ELR (cell line): ENCODE measurements around the gene AK8.
A peak's percentile ranks its signal among the peaks of the same experiment; 100 is the strongest.

Experiments used
- DNase-seq: peaks from one replicate; pipeline ENCODE4 v3.0.0-alpha.2; 2015; ENCODE audit warnings: low read depth

Gene AK8

GRCh38 chr9:132887181-132888120 is 9.4 kb upstream of the AK8 start:
- no peak for DNase-seq

GRCh38 chr9:132886334-132886725 is 8.2 kb upstream of the AK8 start:
- no peak for DNase-seq

- DNase-seq = no peak
Measured at GRCh38 chr9:132885720-132886333, 7.7 kb upstream of the AK8 start.

- no peak for DNase-seq
Measured at GRCh38 chr9:132883349-132884294, 5.5 kb upstream of the AK8 start.

GRCh38 chr9:132882616-132883015 is 4.5 kb upstream of the AK8 start:
- DNase-seq = no peak

GRCh38 chr9:132881826-132882225 is 3.7 kb upstream of the AK8 start:
- peak; percentile 25 for DNase-seq

GRCh38 chr9:132880324-132880661 is 2.2 kb upstream of the AK8 start:
- peak; percentile 34 for DNase-seq

- peak; percentile 11 for DNase-seq
Measured at GRCh38 chr9:132879457-132880323, 1.6 kb upstream of the AK8 start.

GRCh38 chr9:132878695-132879456 is 792 bp upstream of the AK8 start, which contains the start of gene SPACA9:
TSS of gene SPACA9 (plus strand) at chr9:132878898. CDS start at chr9:132883948, 5,050 bp downstream.
- peak; percentile 68 for DNase-seq

GRCh38 chr9:132877458-132877823 is 643 bp downstream of the AK8 start:
- no peak for DNase-seq

GRCh38 chr9:132876849-132877248 is 1.2 kb downstream of the AK8 start:
- DNase-seq = no peak

- DNase-seq = no peak
Measured at GRCh38 chr9:132875159-132875558, 2.9 kb downstream of the AK8 start.

- no peak for DNase-seq
Measured at GRCh38 chr9:132873403-132873802, 4.7 kb downstream of the AK8 start.

GRCh38 chr9:132869266-132869665 is 8.8 kb downstream of the AK8 start:
- DNase-seq = no peak

- no peak for DNase-seq
Measured at GRCh38 chr9:132866898-132867297, 11.2 kb downstream of the AK8 start.

- no peak for DNase-seq
Measured at GRCh38 chr9:132864691-132865090, 13.4 kb downstream of the AK8 start.

- no peak for DNase-seq
Measured at GRCh38 chr9:132864277-132864676, 13.8 kb downstream of the AK8 start.

GRCh38 chr9:132863096-132863495 is 15.0 kb downstream of the AK8 start:
- DNase-seq = no peak

GRCh38 chr9:132862533-132862932 is 15.6 kb downstream of the AK8 start:
- DNase-seq = no peak

- DNase-seq = no peak
Measured at GRCh38 chr9:132861666-132862065, 16.4 kb downstream of the AK8 start.

GRCh38 chr9:132858751-132859150 is 19.3 kb downstream of the AK8 start:
- DNase-seq = no peak
